OCI-LY7 (cell line): ENCODE results near the gene TJAP1. TPM values are rescaled to one million over a fixed set of nuclear protein-coding genes. Genes with fewer than 3 reads are reported as not detected.

Source experiments
- BruUV-seq: library from RNA; stranded (reverse); fragments of 400-500 nt; replicated peaks from 2 replicates; lab custom pipeline; 2021; lab: Mats Ljungman, UMichigan
- CTCF ChIA-PET: fragments of 300-600 bp; sonication (Branson Sonifier 250); formaldehyde crosslinking; loops from one replicate; lab custom pipeline; 2022; ENCODE audit warnings: antibody characterized with exemption; ENCODE audit not compliant: unreplicated experiment; lab: Charles Lee
- POLR2A ChIA-PET: fragments of 300-600 bp; sonication (Branson Sonifier 250); formaldehyde crosslinking; loops from one replicate; lab custom pipeline; 2022; ENCODE audit warnings: antibody characterized with exemption; lab: Charles Lee
- DNase-seq: peaks from one replicate; pipeline ENCODE4 v3.0.0-alpha.2; 2015; ENCODE audit warnings: low spot score
- H2AFZ ChIP-seq: fragments of 200-600 bp; sonication (generic), shearing (Covaris generic); 2 replicates; pipeline ENCODE4 v1.6.1; 2014; ENCODE audit warnings: mild to moderate bottlenecking, antibody characterized with exemption, low read length, moderate library complexity
- H3K27ac ChIP-seq: fragments of 200-600 bp; sonication (generic); 2 replicates; pipeline ENCODE4 v1.5.1; 2014; ENCODE audit warnings: mixed run types, low read depth, mild to moderate bottlenecking, moderate library complexity, low read length, inconsistent platforms; ENCODE audit not compliant: poor library complexity, severe bottlenecking
- H3K36me3 ChIP-seq: fragments of 200-600 bp; sonication (generic); 2 replicates; pipeline ENCODE4 v1.6.1; 2014; ENCODE audit warnings: mild to moderate bottlenecking, antibody characterized with exemption, low read length, moderate library complexity, mixed read lengths; ENCODE audit not compliant: insufficient read depth
- H3K4me1 ChIP-seq: fragments of 200-600 bp; sonication (generic); 2 replicates; pipeline ENCODE4 v1.5.1; 2014; ENCODE audit warnings: mild to moderate bottlenecking, low read length; ENCODE audit not compliant: insufficient read depth, poor library complexity, severe bottlenecking
- H3K4me2 ChIP-seq: fragments of 200-600 bp; sonication (generic); 2 replicates; pipeline ENCODE4 v1.6.1; 2014; ENCODE audit warnings: mild to moderate bottlenecking, low read length
- H3K4me3 ChIP-seq: fragments of 200-600 bp; sonication (generic); 2 replicates; pipeline ENCODE4 v1.5.1; 2014; ENCODE audit warnings: mild to moderate bottlenecking, low read depth, low read length; ENCODE audit not compliant: poor library complexity, severe bottlenecking
- H3K79me2 ChIP-seq: fragments of 200-600 bp; sonication (generic); 2 replicates; pipeline ENCODE4 v1.6.1; 2016; ENCODE audit warnings: low read depth, mild to moderate bottlenecking, low read length, moderate library complexity, mixed read lengths; ENCODE audit not compliant: insufficient read depth
- H3K9me2 ChIP-seq: fragments of 200-600 bp; sonication (generic); 2 replicates; pipeline ENCODE4 v1.6.1; 2016; ENCODE audit warnings: mild to moderate bottlenecking, low read length, mixed read lengths; ENCODE audit not compliant: insufficient read depth
- H3K9me3 ChIP-seq: fragments of 200-600 bp; sonication (generic); 2 replicates; pipeline ENCODE4 v1.6.1; 2014; ENCODE audit warnings: mild to moderate bottlenecking, mixed run types, low read length, mixed read lengths
- H4K20me1 ChIP-seq: fragments of 200-600 bp; sonication (generic); 2 replicates; pipeline ENCODE4 v1.6.1; 2014; ENCODE audit warnings: mild to moderate bottlenecking, antibody characterized with exemption, low read length, moderate library complexity, mixed read lengths; ENCODE audit not compliant: insufficient read depth
- EZH2phosphoT487 ChIP-seq: fragments of 200-600 bp; sonication (generic); IDR thresholded peaks from 2 replicates; pipeline ENCODE4 v1.6.1; 2018; ENCODE audit warnings: low read depth, borderline replicate concordance, mild to moderate bottlenecking, mixed run types, antibody characterized with exemption, low read length, moderate library complexity, mixed read lengths
- intact Hi-C: fragments of 100-400 bp; cut with micrococcal nuclease; formaldehyde crosslinking; loops from one replicate; pipeline ENCODE4 v1.10.0; 2022; ENCODE audit not compliant: unreplicated experiment
- total RNA-seq, 2 experiments: library from RNA; depleted of rRNA in 1 of 2; stranded (reverse); fragments of >200 nt in 1 of 2; shearing (Covaris generic) in 1 of 2; gene quantifications; 2 replicates each; pipeline ENCODE4 v1.2.3, GENCODE V29; 2014 to 2022
- TF ChIP-seq, protein P1 (sequence below): fragments of 200-600 bp; sonication (generic); conservative IDR thresholded peaks from 2 replicates; pipeline ENCODE4 v1.5.1; 2014; ENCODE audit warnings: mild to moderate bottlenecking, antibody characterized with exemption, low read length, moderate library complexity, mixed read lengths

The TJAP1 gene
- total RNA-seq, 2 experiments from 2014 or later, result 16.7 to 34.4 TPM

DNA sequence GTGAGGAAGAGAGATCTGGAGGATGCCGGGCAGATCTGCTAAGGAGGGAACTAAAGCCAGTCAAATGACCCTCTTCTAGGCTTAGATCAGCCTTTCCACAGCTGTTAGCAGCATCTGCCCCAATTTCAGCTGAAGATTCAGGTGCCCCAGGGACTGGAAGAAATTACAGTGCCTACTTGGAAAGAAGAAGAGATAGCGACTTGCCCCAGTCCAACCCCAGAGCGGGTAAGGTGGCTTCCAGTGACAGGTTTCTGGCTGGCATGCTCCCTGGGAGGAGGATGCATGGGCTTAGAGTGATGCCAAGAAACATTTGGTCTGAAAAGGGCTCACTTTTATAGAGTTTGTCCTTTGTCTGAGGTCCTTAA lies 620 bp downstream of the TJAP1 start:
- H3K4me2 ChIP-seq, result peak overlapping the region; percentile 89
- TF ChIP-seq, protein P1, sequence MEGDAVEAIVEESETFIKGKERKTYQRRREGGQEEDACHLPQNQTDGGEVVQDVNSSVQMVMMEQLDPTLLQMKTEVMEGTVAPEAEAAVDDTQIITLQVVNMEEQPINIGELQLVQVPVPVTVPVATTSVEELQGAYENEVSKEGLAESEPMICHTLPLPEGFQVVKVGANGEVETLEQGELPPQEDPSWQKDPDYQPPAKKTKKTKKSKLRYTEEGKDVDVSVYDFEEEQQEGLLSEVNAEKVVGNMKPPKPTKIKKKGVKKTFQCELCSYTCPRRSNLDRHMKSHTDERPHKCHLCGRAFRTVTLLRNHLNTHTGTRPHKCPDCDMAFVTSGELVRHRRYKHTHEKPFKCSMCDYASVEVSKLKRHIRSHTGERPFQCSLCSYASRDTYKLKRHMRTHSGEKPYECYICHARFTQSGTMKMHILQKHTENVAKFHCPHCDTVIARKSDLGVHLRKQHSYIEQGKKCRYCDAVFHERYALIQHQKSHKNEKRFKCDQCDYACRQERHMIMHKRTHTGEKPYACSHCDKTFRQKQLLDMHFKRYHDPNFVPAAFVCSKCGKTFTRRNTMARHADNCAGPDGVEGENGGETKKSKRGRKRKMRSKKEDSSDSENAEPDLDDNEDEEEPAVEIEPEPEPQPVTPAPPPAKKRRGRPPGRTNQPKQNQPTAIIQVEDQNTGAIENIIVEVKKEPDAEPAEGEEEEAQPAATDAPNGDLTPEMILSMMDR, result no peak
- no peak for TF ChIP-seq EZH2phosphoT487
- H3K9me2 ChIP-seq, result no peaks in the 10 kb centered on the region
- BruUV-seq, result no TSS peak
- no peaks in the 10 kb centered on the region for H3K36me3 ChIP-seq
- peaks cover 8% of the 10 kb centered on the region; the same call in 1 of the 2 replicates for H3K79me2 ChIP-seq
- CTCF ChIA-PET, result no interaction called here
- no peak overlapping the region for H3K27ac ChIP-seq
- H4K20me1 ChIP-seq, result no peaks in the 10 kb centered on the region
- POLR2A ChIA-PET, result interaction anchor here (0.7 to 2.1 kb wide), 9 partner anchors 8 to 108 kb away, joined by 3 to 6 read pairs (median 3); partner anchors contain the start of gene ZNF318
- H3K4me1 ChIP-seq, result peaks cover 18% of the 10 kb centered on the region
- no peaks in the 10 kb centered on the region for H3K9me3 ChIP-seq
- intact Hi-C loops, result loop anchor here (5.0 kb wide), 1 partner anchor 306 kb away; the partner anchor contains the start of gene SRF
- peak overlapping the region; percentile 82 for H3K4me3 ChIP-seq
- peak; percentile 17 for DNase-seq
- H2AFZ ChIP-seq, result peak overlapping the region; percentile 96

DNA sequence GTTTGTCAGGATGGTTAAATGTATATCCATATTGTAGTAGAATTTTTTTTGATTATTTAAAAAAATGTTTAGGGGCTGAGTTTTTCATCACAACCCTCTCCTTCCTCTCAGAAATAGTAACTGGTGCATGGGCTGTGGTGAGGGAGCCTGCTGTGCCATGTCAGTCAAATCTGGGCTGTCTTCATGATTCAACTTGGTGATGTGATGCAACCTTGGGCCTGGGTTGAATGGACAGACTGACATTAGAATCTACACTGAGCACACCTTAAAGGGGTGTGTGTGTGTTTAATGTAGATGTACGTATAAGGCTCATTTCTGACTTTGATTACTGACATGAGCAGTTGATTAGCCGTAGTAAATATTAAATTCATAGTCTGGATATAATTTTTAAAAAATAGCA lies 3.7 kb downstream of the TJAP1 start:
- BruUV-seq, result no TSS peak
- no peak overlapping the region for H3K4me2 ChIP-seq
- H3K36me3 ChIP-seq, result peaks cover 4% of the 10 kb centered on the region; the same call in 1 of the 2 replicates
- H3K9me2 ChIP-seq, result no peaks in the 10 kb centered on the region
- TF ChIP-seq EZH2phosphoT487, result no peak
- TF ChIP-seq, protein P1, result no peak
- H3K79me2 ChIP-seq, result peaks cover 8% of the 10 kb centered on the region; the same call in 1 of the 2 replicates
- peaks cover 18% of the 10 kb centered on the region for H3K4me1 ChIP-seq
- no peak overlapping the region for H3K27ac ChIP-seq
- no peak overlapping the region for H2AFZ ChIP-seq
- intact Hi-C loops, result no loop called here
- H3K4me3 ChIP-seq, result no peak overlapping the region
- H4K20me1 ChIP-seq, result no peaks in the 10 kb centered on the region
- ChIA-PET POLR2A (no interaction called here), CTCF (no interaction called here)
- no peak for DNase-seq
- no peaks in the 10 kb centered on the region for H3K9me3 ChIP-seq

DNA sequence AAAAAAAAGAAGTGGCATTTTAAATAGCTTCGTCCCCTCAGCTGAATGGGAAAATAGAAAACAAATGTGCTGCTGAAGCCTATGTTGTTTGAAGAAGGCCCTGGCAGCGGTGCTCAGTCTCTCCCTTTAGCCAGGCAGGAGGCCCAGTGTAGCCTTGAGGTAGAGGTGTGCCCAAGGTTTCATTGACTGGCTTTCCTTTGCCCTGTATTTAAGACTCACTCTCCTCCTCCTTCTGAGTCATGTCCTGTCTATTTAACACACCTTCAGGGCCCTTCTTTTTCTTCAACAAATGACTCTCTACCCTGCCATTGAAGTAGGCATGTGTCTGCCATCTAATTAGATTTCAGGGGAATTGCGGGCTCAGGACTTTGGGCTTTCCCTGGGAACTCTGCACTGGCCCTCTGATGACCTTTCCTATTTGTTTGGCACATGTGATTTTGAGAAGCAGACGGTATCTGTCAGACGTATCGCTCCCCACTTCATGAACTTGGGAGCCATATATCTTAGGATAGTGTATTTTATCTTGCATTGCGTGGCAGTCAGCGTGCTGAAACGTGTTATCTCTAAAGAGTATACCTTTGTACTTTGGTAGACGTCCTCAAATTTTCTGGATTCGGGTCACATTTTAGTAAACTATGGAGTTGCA lies 4.3 kb downstream of the TJAP1 start:
- ChIA-PET POLR2A (no interaction called here), CTCF (no interaction called here)
- TF ChIP-seq EZH2phosphoT487, result no peak
- TF ChIP-seq, protein P1, result no peak
- H3K79me2 ChIP-seq, result peaks cover 8% of the 10 kb centered on the region; the same call in 1 of the 2 replicates
- H3K27ac ChIP-seq, result no peak overlapping the region
- peaks cover 16% of the 10 kb centered on the region for H3K4me1 ChIP-seq
- H3K36me3 ChIP-seq, result peaks cover 4% of the 10 kb centered on the region; the same call in 1 of the 2 replicates
- no peak overlapping the region for H3K4me2 ChIP-seq
- DNase-seq, result no peak
- H3K9me2 ChIP-seq, result no peaks in the 10 kb centered on the region
- no peak overlapping the region for H3K4me3 ChIP-seq
- no peaks in the 10 kb centered on the region for H3K9me3 ChIP-seq
- intact Hi-C loops, result no loop called here
- TSS peak; percentile 24 for BruUV-seq
- no peak overlapping the region for H2AFZ ChIP-seq
- no peaks in the 10 kb centered on the region for H4K20me1 ChIP-seq
